ENCODE data around the gene THADA. TPM values are rescaled to one million over a fixed set of nuclear protein-coding genes. Genes with fewer than 3 reads are reported as not detected.

The THADA gene
- polyA plus RNA-seq, 1 donor (not counting 4 experiments of a cell fraction or from before 2014, with no cell fraction given) = 22.6 TPM

DNA sequence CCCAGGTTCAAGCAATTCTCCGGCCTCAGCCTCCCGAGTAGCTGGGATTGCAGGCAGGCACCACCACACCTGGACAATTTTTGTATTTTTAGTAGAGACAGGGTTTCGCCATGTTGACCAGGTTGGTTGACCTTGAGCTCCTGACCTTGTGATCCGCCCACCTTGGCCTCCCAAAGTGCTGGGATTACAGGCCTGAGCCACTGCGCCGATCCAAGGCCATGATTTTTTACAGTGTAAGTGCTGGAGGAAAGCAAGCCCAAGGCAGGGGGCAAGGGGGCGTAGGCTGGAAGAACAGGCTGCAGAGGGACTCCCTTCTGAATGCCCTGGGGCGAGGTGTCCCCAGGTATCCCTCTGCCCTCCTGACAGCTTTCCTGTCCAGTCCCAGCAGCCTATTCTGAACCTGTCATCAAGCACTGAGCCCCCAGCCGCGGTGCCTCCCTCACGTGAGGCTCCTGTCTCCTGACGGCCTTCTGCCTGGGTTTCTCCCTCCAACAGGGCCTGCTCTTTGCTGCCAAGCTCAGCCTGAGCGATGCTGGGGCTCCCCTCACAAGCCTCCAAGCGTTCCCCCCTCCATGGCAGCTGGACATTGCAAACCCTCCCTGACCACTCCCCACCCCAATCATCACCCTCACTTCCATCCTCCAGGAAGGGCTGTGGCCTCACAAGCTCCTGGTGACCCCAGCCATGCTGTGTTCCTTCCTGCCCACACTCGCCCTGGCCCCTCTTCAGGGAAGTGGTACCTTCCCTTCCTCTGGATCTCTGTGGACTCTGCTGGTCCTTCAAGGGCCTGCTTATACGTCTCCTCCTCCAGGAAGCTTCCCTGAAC lies 407.1 kb downstream of the THADA start:
- no peaks in the 10 kb centered on the region for H3K27me3 ChIP-seq (ENCODE audit: control insufficient read depth, extremely low read depth, insufficient read depth, low read length)
- dilution Hi-C loops (cut with MboI; ENCODE audit: extremely low pct_ligation_motif_present, low sequenced_read_pairs) = no loop called here
- no peak overlapping the region for H3K27ac ChIP-seq (ENCODE audit: control insufficient read depth, insufficient read depth, low read length)

DNA sequence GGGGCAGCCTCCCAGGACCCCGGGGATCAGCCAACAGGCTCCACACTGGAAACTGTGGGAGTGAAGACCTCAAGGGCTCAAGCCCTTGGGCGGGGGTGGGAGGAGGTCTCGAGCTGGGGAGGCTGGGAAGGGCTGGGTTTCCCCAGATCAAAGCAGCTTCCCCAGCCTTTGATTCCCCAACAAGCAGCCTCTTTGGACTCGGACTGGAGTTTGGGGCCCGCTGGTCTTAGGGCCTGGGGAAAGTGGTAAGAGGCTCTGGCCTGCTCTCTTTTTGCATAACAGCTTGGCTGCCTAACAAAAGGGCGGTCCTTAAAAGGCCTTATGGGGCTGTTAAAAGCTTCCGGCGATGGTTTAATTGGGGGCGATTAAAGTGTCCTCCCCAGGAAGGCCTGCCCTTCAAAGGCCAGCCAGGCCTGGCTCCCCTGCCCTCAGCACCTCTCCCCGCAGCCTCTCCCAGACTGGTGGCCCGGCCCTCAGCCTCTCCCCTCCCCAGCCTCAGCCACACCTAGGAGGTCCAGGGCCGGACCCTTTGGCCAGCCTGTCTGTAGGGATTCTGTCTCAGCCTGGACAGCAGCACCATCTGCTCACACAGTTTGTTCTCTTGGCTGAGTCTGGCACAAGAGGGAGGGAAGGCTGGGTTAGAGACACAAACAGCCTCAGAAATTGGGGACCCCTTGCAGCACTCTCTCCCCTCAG lies 409.0 kb downstream of the THADA start:
- no peak for DNase-seq (ENCODE audit: low read depth, low spot score)
- no peak overlapping the region for H2AFZ ChIP-seq (ENCODE audit: control insufficient read depth, low read length)
- H3K4me2 ChIP-seq (ENCODE audit: control insufficient read depth, extremely low read depth, insufficient read depth, low read depth, low read length) = no peak overlapping the region
- dilution Hi-C loops (cut with MboI; ENCODE audit: extremely low pct_ligation_motif_present, low sequenced_read_pairs) = no loop called here
- H3K4me1 ChIP-seq (ENCODE audit: control insufficient read depth, extremely low read depth, insufficient read depth, low read length) = peaks cover 12% of the 10 kb centered on the region
- no peaks in the 10 kb centered on the region for H3K27me3 ChIP-seq (ENCODE audit: control insufficient read depth, extremely low read depth, insufficient read depth, low read length)
- no peak overlapping the region for H3K9ac ChIP-seq (ENCODE audit: control insufficient read depth, extremely low read depth, insufficient read depth, low read length)
- H3K4me3 ChIP-seq (ENCODE audit: control insufficient read depth in 2 of 3, extremely low read depth in 1 of 3, insufficient read depth in 2 of 3, low read depth in 1 of 3, low read length in 3 of 3) = no peak overlapping the region
- H3K9me1 ChIP-seq (ENCODE audit: control insufficient read depth, extremely low read depth, insufficient read depth, low read length) = no peaks in the 10 kb centered on the region
- no peaks in the 10 kb centered on the region for H4K20me1 ChIP-seq (ENCODE audit: control insufficient read depth, extremely low read depth, insufficient read depth, low read length)
- TF ChIP-seq EZH2 (IDR thresholded peaks at IDR 0.05; ENCODE audit: low read length) (no peak), CTCF (optimal IDR thresholded peaks at IDR 0.05 in 1 of 3, IDR thresholded peaks at IDR 0.05 in 1 of 3, conservative IDR thresholded peaks at IDR 0.05 in 1 of 3; ENCODE audit: extremely low read depth in 1 of 3, insufficient read depth in 2 of 3, low read length in 3 of 3) (no peak)
- H3K27ac ChIP-seq (ENCODE audit: control insufficient read depth, insufficient read depth, low read length) = no peak overlapping the region
- H3K79me2 ChIP-seq (ENCODE audit: control insufficient read depth, insufficient read depth, low read length) = no peaks in the 10 kb centered on the region
- H3K9me3 ChIP-seq (ENCODE audit: control insufficient read depth, low read depth, low read length) = no peaks in the 10 kb centered on the region
- FAIRE-seq = no peak
- H3K36me3 ChIP-seq (ENCODE audit: control insufficient read depth in 2 of 2, extremely low read depth in 1 of 2, insufficient read depth in 2 of 2, low read length in 2 of 2) = no peaks in the 10 kb centered on the region

More for the DNA sequence above, 407.1 kb downstream of the THADA start:
- Histone ChIP-seq H3K9ac (ENCODE audit: control insufficient read depth, extremely low read depth, insufficient read depth, low read length) (no peak overlapping the region), H3K4me1 (ENCODE audit: control insufficient read depth, extremely low read depth, insufficient read depth, low read length) (peaks cover 12% of the 10 kb centered on the region), H4K20me1 (ENCODE audit: control insufficient read depth, extremely low read depth, insufficient read depth, low read length) (no peaks in the 10 kb centered on the region), H3K36me3 (ENCODE audit: control insufficient read depth in 2 of 2, extremely low read depth in 1 of 2, insufficient read depth in 2 of 2, low read length in 2 of 2) (no peaks in the 10 kb centered on the region), H3K79me2 (ENCODE audit: control insufficient read depth, insufficient read depth, low read length) (no peaks in the 10 kb centered on the region), H3K4me3 (ENCODE audit: control insufficient read depth in 2 of 3, extremely low read depth in 1 of 3, insufficient read depth in 2 of 3, low read depth in 1 of 3, low read length in 3 of 3) (no peak overlapping the region), H3K4me2 (ENCODE audit: control insufficient read depth, extremely low read depth, insufficient read depth, low read depth, low read length) (no peak overlapping the region), H3K9me1 (ENCODE audit: control insufficient read depth, extremely low read depth, insufficient read depth, low read length) (no peaks in the 10 kb centered on the region), H2AFZ (ENCODE audit: control insufficient read depth, low read length) (no peak overlapping the region), H3K9me3 (ENCODE audit: control insufficient read depth, low read depth, low read length) (no peaks in the 10 kb centered on the region)
- FAIRE-seq (no peak), DNase-seq (ENCODE audit: low read depth, low spot score) (no peak)
- TF ChIP-seq CTCF (optimal IDR thresholded peaks at IDR 0.05 in 1 of 3, IDR thresholded peaks at IDR 0.05 in 1 of 3, conservative IDR thresholded peaks at IDR 0.05 in 1 of 3; ENCODE audit: extremely low read depth in 1 of 3, insufficient read depth in 2 of 3, low read length in 3 of 3) (no peak), EZH2 (IDR thresholded peaks at IDR 0.05; ENCODE audit: low read length) (no peak)

All from keratinocyte (primary cell).